HG03095 (cell line): ENCODE data around the gene SCN5A.

Source experiments
- ATAC-seq: cut with Tn5 transposase; IDR thresholded peaks from one replicate; pipeline ENCODE4 v1.9.1; 2021; ENCODE audit warnings: moderate library complexity; ENCODE audit not compliant: unreplicated experiment

The SCN5A gene

GRCh38 chr3:38603731-38604131 is 45.8 kb downstream of the SCN5A start:
- no peak for ATAC-seq

GRCh38 chr3:38602576-38603250 is 46.8 kb downstream of the SCN5A start:
- no peak for ATAC-seq

GRCh38 chr3:38601956-38602550 is 47.4 kb downstream of the SCN5A start:
- ATAC-seq = no peak

GRCh38 chr3:38600551-38600950 is 48.9 kb downstream of the SCN5A start:
- ATAC-seq = no peak

GRCh38 chr3:38599886-38600285 is 49.6 kb downstream of the SCN5A start:
- ATAC-seq = no peak

- ATAC-seq = no peak
Observed at GRCh38 chr3:38598791-38599190, 50.7 kb downstream of the SCN5A start.

DNA sequence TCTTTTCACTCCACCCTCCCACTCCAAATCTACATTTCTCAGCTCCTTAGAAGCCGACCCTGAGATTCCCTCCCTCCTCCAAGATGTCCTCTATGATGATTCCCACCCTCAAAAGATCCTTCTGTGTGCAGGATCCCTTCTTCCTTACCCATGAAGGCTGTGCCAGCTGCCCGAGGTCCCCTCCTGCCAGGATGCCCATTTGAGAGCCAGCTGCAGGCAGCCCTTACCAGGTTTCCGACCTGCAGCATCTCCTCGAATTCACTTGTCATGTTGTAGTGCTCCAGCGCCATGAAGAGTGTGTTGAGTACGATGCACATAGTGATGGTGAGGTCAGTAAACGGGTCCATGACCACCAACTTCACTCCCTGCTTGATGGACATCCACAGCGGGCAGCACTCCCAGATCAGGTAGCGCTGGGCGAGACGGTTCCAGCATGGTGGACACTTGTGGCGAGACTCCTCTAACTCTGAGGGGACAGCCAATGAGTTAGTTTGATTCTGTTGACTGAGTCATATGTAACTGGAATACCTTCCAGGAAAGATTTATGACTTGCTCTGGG is 51.9 kb downstream of the SCN5A start:
- no peak for ATAC-seq

DNA sequence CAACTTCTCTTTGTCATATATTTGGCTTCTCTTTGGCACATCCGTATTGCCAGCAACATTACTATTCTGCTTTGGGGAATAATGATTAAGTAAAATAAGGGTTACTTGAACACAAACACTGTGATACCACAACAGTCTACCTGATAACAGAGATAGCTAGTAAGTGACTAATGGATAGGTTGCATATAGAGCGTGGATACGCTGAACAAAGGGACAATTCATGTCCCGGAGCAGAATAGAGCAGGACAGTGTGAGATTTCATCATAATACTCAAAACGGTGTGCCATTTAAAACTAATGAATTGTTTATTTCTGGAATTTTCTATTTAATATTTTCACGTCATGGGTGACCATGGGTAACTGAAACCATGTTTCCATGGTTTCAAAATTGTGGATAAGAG is 54.1 kb downstream of the SCN5A start:
- no peak for ATAC-seq

- ATAC-seq = no peak
Observed at GRCh38 chr3:38590521-38590920, 59.0 kb downstream of the SCN5A start.

DNA sequence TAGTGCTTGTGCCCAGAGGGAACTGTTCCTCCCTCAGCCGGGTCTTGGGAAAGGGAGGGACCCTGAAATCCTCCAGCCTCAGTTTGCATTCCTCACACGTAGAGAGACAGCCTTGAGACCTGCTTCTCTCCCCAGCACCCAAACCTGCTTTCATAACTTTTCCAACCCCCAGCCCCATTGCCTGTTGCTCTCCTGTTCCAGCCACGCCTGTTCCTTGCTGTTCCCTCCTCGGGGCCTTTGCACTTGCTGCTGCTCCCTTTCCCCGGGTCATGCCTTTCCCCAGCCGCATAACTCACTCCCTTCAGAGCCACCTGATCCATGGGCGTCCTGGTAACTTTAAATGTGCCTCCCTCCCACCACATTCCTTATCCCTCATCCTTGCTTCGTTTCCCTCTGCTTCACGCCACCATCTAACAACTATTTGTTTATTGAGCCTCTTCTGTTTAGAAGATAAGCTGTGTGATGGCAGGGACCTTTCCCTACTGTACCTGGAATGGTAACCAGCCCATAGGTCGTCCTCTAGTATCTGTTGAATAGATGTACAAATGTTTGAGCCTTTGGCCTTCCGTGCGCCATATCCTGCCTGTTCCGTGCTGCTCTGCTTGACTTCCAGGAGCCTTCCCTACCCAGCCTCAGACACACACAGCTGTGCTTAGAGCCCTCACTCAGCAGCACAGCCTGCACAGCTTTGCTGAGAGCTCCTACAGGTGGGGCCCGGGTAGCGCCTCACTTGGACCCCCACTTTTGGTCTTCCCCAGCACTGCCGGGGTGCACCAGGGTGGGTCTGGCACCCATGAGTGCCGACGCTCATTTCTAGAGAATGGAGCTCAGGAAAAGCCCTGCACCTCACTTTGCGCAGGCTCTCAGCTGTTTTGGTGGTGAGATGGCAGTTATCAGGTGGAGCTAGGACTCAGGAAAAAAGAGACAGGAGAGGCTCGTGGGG is 60.2 kb downstream of the SCN5A start:
- ATAC-seq = no peak

GRCh38 chr3:38588371-38588971 is 61.0 kb downstream of the SCN5A start:
- ATAC-seq = no peak

DNA sequence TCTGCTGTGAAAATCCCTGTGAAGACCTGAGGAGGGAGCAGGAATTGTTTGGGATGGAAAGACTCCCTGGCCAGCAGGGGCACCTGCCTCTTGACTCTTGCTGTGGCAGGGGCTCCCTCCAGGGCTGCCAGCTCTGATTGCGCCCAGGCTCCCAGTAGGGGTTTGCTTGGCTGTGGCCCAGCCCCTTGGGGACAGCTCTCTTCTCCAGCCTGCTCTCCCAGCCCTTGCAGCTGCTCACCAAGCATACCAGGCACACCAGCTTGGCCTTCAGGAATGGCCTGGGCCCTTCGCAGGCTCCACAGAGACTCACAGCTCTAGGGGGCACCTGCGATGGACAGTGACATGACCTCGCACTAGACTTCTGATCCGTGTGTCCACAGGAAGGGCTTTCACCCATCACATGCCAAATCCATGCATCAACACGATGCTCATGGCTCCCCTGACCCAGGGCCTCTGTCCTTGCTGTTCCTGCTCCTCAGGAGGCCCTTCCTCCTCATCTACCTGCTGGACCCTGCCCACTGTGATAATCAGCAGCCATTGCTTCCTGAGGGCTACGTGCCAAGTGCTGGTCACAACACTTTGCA is 61.8 kb downstream of the SCN5A start:
- no peak for ATAC-seq

DNA sequence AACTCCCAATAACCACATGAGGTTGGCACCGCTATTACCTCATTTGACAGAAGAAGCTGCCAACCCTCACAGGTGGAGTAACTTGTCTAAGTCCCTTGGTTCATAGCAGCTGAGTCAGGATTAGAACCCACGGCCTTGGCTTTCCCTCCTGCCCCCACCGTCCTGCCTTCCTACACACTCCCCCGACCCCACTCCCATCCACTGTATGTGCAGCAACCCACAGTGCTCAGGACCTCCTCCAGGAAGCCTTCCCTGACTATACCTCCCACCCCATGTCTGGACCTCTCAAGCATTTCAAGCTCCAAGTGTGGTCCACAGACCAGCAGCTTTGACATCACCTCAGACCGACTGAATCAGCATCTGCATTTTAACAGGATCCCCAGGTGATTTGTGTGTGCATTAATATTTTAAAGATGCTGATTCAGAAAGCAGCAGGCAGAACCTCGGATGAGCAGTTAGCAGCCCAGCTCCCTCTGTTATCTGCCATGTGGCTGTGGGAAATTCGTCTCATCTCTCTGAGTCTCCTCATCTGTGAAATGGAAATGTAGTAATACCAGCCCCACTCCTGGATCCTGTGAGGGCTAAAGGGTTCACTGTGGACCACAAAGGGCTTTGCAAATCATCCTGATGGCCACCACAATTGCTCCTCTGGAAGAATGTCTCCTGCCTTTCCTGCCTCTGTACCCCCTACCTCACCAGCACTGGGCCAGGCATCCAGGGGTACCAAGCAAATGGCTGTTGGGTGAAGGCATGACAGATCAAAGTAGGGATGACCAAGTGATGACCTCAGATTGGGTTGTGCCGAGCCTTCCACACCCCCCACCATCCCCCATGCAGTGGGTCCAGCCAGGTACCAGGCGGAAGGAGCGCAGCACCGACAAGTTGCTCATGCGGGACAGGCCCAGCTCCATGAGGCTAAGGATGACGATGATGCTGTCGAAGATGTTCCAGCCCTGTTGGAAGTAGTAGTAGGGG is 62.7 kb downstream of the SCN5A start:
- no peak for ATAC-seq

GRCh38 chr3:38585791-38586420 is 63.6 kb downstream of the SCN5A start:
- no peak for ATAC-seq

- no peak for ATAC-seq
Observed at GRCh38 chr3:38583688-38584087, 65.8 kb downstream of the SCN5A start.

- no peak for ATAC-seq
Observed at GRCh38 chr3:38582941-38583645, 66.4 kb downstream of the SCN5A start.

- ATAC-seq = no peak
Observed at GRCh38 chr3:38582316-38582715, 67.2 kb downstream of the SCN5A start.

GRCh38 chr3:38581774-38582173 is 67.7 kb downstream of the SCN5A start:
- no peak for ATAC-seq
